Uterus (tissue), 4 donors: ENCODE data around the gene CFHR4. TPM values are rescaled to one million over a fixed set of nuclear protein-coding genes. Genes with fewer than 3 reads are reported as not detected.

Experiments
- DNase-seq, 2 donors: peaks; one replicate each; pipeline ENCODE4 v3.0.0-alpha.2; 2019 to 2020
- H3K27ac ChIP-seq, 2 donors: fragments of 200-600 bp; sonication (generic); 1 replicate in 1 of 2; 2 replicates in 1 of 2; pipeline ENCODE4 v1.5.1; 2016 to 2018
- H3K27me3 ChIP-seq, 2 donors: fragments of 200-600 bp; sonication (generic); one replicate each; pipeline ENCODE4 v1.5.1; 2018 to 2019; ENCODE audit warnings: control low read depth in 1 of 2
- H3K36me3 ChIP-seq, 2 donors: fragments of 200-600 bp; sonication (generic); one replicate each; pipeline ENCODE4 v1.5.1; 2019; ENCODE audit warnings: control low read depth in 1 of 2
- H3K4me1 ChIP-seq, 2 donors: fragments of 200-600 bp; sonication (generic); one replicate each; pipeline ENCODE4 v1.5.1; 2018 to 2019; ENCODE audit warnings: control low read depth in 1 of 2
- H3K4me3 ChIP-seq, 2 donors: fragments of 200-600 bp; sonication (generic); 1 replicate in 1 of 2; 2 replicates in 1 of 2; pipeline ENCODE4 v1.5.1; 2018 to 2019; ENCODE audit warnings: mild to moderate bottlenecking in 1 of 2
- H3K9me3 ChIP-seq, 2 donors: fragments of 200-600 bp; sonication (generic); one replicate each; pipeline ENCODE4 v1.5.1; 2019; ENCODE audit warnings: control low read depth in 1 of 2
- CTCF ChIP-seq, 4 experiments: fragments of 200-600 bp in 2 of 4; fragments of 450-650 bp in 2 of 4; sonication (generic) in 2 of 4; IDR thresholded peaks; one replicate each; pipeline ENCODE4 v1.5.1; 2016 to 2019; ENCODE audit warnings: antibody characterized with exemption in 4 of 4, mild to moderate bottlenecking in 2 of 4, moderate library complexity in 1 of 4
- POLR2A ChIP-seq, 2 donors: fragments of 450-650 bp; IDR thresholded peaks; one replicate each; pipeline ENCODE4 v1.6.1; 2016; ENCODE audit warnings: antibody characterized with exemption in 2 of 2, mild to moderate bottlenecking in 1 of 2, moderate library complexity in 1 of 2
- intact Hi-C: fragments of 100-400 bp; cut with DNase I; formaldehyde crosslinking; loops from one replicate; pipeline ENCODE4 v1.15.1; 2023; ENCODE audit warnings: low total_unique reads
- total RNA-seq, 4 donors: library from RNA; depleted of rRNA in 3 of 4; stranded (reverse); fragments of >200 nt in 3 of 4; gene quantifications; one replicate each; pipeline versions ENCODE4 v1.1.0 to v1.2.4, GENCODE V29; 2014 to 2023
- donor health status: DM: yes; HTN: yes; CAD: no.

CFHR4 gene
- total RNA-seq, 4 donors from 2014 or later: 0.14 TPM; not detected in 3

GRCh38 chr1:196860323-196860884, 27.4 kb upstream of the CFHR4 start:
- H3K4me1 ChIP-seq: no peaks in the 10 kb centered on the region
- no peaks in the 10 kb centered on the region for H3K36me3 ChIP-seq
- H3K27ac ChIP-seq: no peak overlapping the region
- no peaks in the 10 kb centered on the region for H3K9me3 ChIP-seq
- no peak for TF ChIP-seq POLR2A (IDR thresholded peaks at IDR 0.05)
- TF ChIP-seq CTCF (IDR thresholded peaks at IDR 0.05): no peak
- intact Hi-C loops: no loop called here
- H3K27me3 ChIP-seq: no peaks in the 10 kb centered on the region
- DNase-seq: no peak
- no peak overlapping the region for H3K4me3 ChIP-seq

GRCh38 chr1:196861429-196861828, 26.4 kb upstream of the CFHR4 start:
- Histone ChIP-seq H3K27ac (no peak overlapping the region), H3K36me3 (no peaks in the 10 kb centered on the region), H3K27me3 (no peaks in the 10 kb centered on the region), H3K9me3 (no peaks in the 10 kb centered on the region), H3K4me1 (no peaks in the 10 kb centered on the region), H3K4me3 (no peak overlapping the region)
- TF ChIP-seq POLR2A (IDR thresholded peaks at IDR 0.05): no peak
- TF ChIP-seq CTCF (IDR thresholded peaks at IDR 0.05): no peak
- DNase-seq: no peak
- intact Hi-C loops: no loop called here

- TF ChIP-seq CTCF (IDR thresholded peaks at IDR 0.05): no peak
- no peak for TF ChIP-seq POLR2A (IDR thresholded peaks at IDR 0.05)
- intact Hi-C loops: no loop called here
Measured at GRCh38 chr1:196866974-196867373, 20.9 kb upstream of the CFHR4 start.

GRCh38 chr1:196873385-196873784, 14.5 kb upstream of the CFHR4 start:
- Histone ChIP-seq H3K27ac (no peak overlapping the region), H3K4me3 (no peak overlapping the region), H3K36me3 (no peaks in the 10 kb centered on the region), H3K9me3 (no peaks in the 10 kb centered on the region), H3K4me1 (no peaks in the 10 kb centered on the region), H3K27me3 (no peaks in the 10 kb centered on the region)
- intact Hi-C loops: no loop called here
- DNase-seq: no peak
- TF ChIP-seq CTCF (IDR thresholded peaks at IDR 0.05): no peak
- TF ChIP-seq POLR2A (IDR thresholded peaks at IDR 0.05): no peak

More at GRCh38 chr1:196866974-196867373, 20.9 kb upstream of the CFHR4 start:
- DNase-seq: no peak
- Histone ChIP-seq H3K36me3 (no peaks in the 10 kb centered on the region), H3K27me3 (no peaks in the 10 kb centered on the region), H3K9me3 (no peaks in the 10 kb centered on the region), H3K27ac (no peak overlapping the region), H3K4me3 (no peak overlapping the region), H3K4me1 (no peaks in the 10 kb centered on the region)

GRCh38 chr1:196875935-196876334, 11.9 kb upstream of the CFHR4 start:
- no peaks in the 10 kb centered on the region for H3K4me1 ChIP-seq
- no peaks in the 10 kb centered on the region for H3K27me3 ChIP-seq
- no peak overlapping the region for H3K27ac ChIP-seq
- no peaks in the 10 kb centered on the region for H3K9me3 ChIP-seq
- DNase-seq: no peak
- intact Hi-C loops: no loop called here
- no peak for TF ChIP-seq CTCF (IDR thresholded peaks at IDR 0.05)
- no peak for TF ChIP-seq POLR2A (IDR thresholded peaks at IDR 0.05)
- no peaks in the 10 kb centered on the region for H3K36me3 ChIP-seq
- no peak overlapping the region for H3K4me3 ChIP-seq
